Measurements from ENCODE around the gene PFKFB3.

DNA sequence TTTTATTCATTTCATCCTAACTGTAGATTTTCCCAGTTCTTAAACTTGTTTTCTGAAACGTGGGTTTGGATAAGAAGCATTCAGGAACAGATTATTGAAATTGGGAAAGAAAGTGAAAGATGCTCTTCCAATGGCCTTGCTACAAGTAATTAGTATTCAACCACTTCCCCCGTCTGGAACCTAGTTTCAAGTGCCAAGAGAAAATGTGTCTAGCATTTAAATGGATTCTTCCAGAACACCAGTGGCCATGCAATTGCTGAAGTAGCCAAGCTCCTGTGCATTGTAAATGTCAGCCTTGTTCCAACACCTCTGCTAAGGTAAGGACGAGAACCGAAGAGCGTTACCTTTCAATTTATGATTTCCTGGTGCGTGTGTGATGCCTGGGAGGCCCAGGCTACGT, 68.2 kb downstream of the PFKFB3 start:
- TF ChIP-seq POLR2A (IDR thresholded peaks at IDR 0.05) = no peak
- TF ChIP-seq POLR2AphosphoS5 (IDR thresholded peaks at IDR 0.05) = no peak

Data from sigmoid colon (tissue), 4 donors.